Tibial nerve (tissue), 3 donors: ENCODE data around the gene ATG101.

Source experiments
- POLR2A ChIP-seq, 2 donors: fragments of 450-650 bp; IDR thresholded peaks; one replicate each; pipeline ENCODE4 v1.6.1; 2017; ENCODE audit warnings: antibody characterized with exemption in 2 of 2, mild to moderate bottlenecking in 2 of 2, moderate library complexity in 2 of 2
- TF ChIP-seq, protein P1 (sequence below), 5 experiments: fragments of 200-600 bp in 3 of 5; fragments of 450-650 bp in 2 of 5; sonication (generic) in 3 of 5; IDR thresholded peaks; one replicate each; pipeline ENCODE4 v1.5.1; 2016 to 2019; ENCODE audit warnings: antibody characterized with exemption in 5 of 5, mild to moderate bottlenecking in 3 of 5, moderate library complexity in 2 of 5

GRCh38 chr12:52123487-52124186, 53.9 kb downstream of the ATG101 start:
- no peak for TF ChIP-seq POLR2A (IDR thresholded peaks at IDR 0.05)
- TF ChIP-seq, protein P1, sequence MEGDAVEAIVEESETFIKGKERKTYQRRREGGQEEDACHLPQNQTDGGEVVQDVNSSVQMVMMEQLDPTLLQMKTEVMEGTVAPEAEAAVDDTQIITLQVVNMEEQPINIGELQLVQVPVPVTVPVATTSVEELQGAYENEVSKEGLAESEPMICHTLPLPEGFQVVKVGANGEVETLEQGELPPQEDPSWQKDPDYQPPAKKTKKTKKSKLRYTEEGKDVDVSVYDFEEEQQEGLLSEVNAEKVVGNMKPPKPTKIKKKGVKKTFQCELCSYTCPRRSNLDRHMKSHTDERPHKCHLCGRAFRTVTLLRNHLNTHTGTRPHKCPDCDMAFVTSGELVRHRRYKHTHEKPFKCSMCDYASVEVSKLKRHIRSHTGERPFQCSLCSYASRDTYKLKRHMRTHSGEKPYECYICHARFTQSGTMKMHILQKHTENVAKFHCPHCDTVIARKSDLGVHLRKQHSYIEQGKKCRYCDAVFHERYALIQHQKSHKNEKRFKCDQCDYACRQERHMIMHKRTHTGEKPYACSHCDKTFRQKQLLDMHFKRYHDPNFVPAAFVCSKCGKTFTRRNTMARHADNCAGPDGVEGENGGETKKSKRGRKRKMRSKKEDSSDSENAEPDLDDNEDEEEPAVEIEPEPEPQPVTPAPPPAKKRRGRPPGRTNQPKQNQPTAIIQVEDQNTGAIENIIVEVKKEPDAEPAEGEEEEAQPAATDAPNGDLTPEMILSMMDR (IDR thresholded peaks at IDR 0.05), result no peak
